Hepatocyte (in vitro differentiated cells): Measurements from ENCODE around the gene CLIC5. TPM values are rescaled to one million over a fixed set of nuclear protein-coding genes. Genes with fewer than 3 reads are reported as not detected.

Source experiments
- DNase-seq: peaks from one replicate; pipeline ENCODE4 v3.0.0-alpha.2; 2016; ENCODE audit warnings: low spot score
- H2AFZ ChIP-seq: fragments of 200-600 bp; sonication (generic); 2 replicates; pipeline ENCODE4 v1.6.0; 2016; ENCODE audit warnings: antibody characterized with exemption, mild to moderate bottlenecking
- H3K27ac ChIP-seq: fragments of 200-600 bp; sonication (generic); 2 replicates; pipeline ENCODE4 v1.5.1; 2016; ENCODE audit warnings: mild to moderate bottlenecking
- H3K27me3 ChIP-seq: fragments of 200-600 bp; sonication (generic); 2 replicates; pipeline ENCODE4 v1.6.1; 2016
- H3K36me3 ChIP-seq: fragments of 200-600 bp; sonication (generic); replicated peaks from 2 replicates; pipeline ENCODE4 v1.5.1; 2016; ENCODE audit warnings: low read depth; ENCODE audit not compliant: insufficient read depth
- H3K4me1 ChIP-seq: fragments of 200-600 bp; sonication (generic); 2 replicates; pipeline ENCODE4 v1.5.1; 2016; ENCODE audit warnings: mild to moderate bottlenecking, moderate library complexity; ENCODE audit not compliant: insufficient read depth
- H3K4me2 ChIP-seq: fragments of 200-600 bp; sonication (generic); 2 replicates; pipeline ENCODE4 v1.6.0; 2016
- H3K4me3 ChIP-seq: fragments of 200-600 bp; sonication (generic); 2 replicates; pipeline ENCODE4 v1.5.1; 2016; ENCODE audit warnings: mild to moderate bottlenecking
- H3K79me2 ChIP-seq: fragments of 200-600 bp; sonication (generic); 2 replicates; pipeline ENCODE4 v1.6.0; 2017; ENCODE audit warnings: mild to moderate bottlenecking
- H3K9me2 ChIP-seq: fragments of 200-600 bp; sonication (generic); replicated peaks from 2 replicates; pipeline ENCODE4 v1.6.0; 2017; ENCODE audit warnings: mild to moderate bottlenecking; ENCODE audit not compliant: insufficient read depth
- H3K9me3 ChIP-seq: fragments of 200-600 bp; sonication (generic); 2 replicates; pipeline ENCODE4 v1.5.1; 2016; ENCODE audit warnings: low read depth, mild to moderate bottlenecking
- H4K20me1 ChIP-seq: fragments of 200-600 bp; sonication (generic); 2 replicates; pipeline ENCODE4 v1.6.0; 2016; ENCODE audit warnings: mild to moderate bottlenecking; ENCODE audit not compliant: insufficient read depth, poor library complexity, severe bottlenecking
- EZH2 ChIP-seq: fragments of 200-600 bp; sonication (generic); IDR thresholded peaks from 2 replicates; pipeline ENCODE4 v1.6.1; 2016; ENCODE audit warnings: antibody characterized with exemption, mild to moderate bottlenecking, borderline replicate concordance
- EZH2phosphoT487 ChIP-seq: fragments of 200-600 bp; sonication (generic); IDR thresholded peaks from one replicate; pipeline ENCODE4 v1.6.1; 2018; ENCODE audit warnings: antibody characterized with exemption, mild to moderate bottlenecking, low read depth, moderate library complexity; ENCODE audit not compliant: unreplicated experiment, severe bottlenecking
- WGBS: methylation state at CpG from one replicate; pipeline ENCODE4 v1.1.6; 2016; ENCODE audit warnings: low lambda C conversion rate; ENCODE audit errors: missing lambda C conversion rate; 5-methylcytosine and 5-hydroxymethylcytosine counted together
- polyA plus RNA-seq: library from polyadenylated mRNA; unstranded; fragments of >200 nt; fragmentation: Nextera tagmentation; extraction: Ambion mirVana; gene quantifications from 2 replicates; pipeline ENCODE4 v1.2.1, GENCODE V29; 2016
- total RNA-seq: library from RNA; depleted of rRNA; stranded (reverse); fragments of >200 nt; gene quantifications from 2 replicates; pipeline ENCODE4 v1.2.3, GENCODE V29; 2014
- TF ChIP-seq, protein P1 (sequence below): fragments of 200-600 bp; sonication (generic); IDR thresholded peaks from 2 replicates; pipeline ENCODE4 v1.5.1; 2016; ENCODE audit warnings: antibody characterized with exemption, mild to moderate bottlenecking; ENCODE audit not compliant: poor library complexity

Gene CLIC5
- total and polyA plus RNA-seq, 2 experiments from 2014 or later: 6.0 to 12.1 TPM

DNA sequence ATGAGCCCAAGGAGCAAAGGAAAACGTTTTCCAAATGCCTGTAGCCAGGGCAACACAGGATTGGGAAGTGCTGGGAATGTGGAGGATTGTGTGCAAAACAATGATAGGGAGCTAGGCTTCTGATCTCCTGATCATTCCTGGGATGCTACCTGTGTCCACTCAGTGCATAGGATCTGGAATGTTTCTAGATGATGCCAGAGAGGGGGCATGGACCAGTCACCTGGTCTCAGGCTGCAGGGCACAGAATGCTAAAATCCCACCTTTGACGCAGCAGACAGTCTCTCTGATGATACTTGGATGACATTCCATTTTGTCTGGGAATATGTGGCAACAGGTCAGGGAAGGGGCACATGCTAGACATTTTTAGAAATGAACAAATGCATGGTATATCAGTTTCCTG, 128.9 kb downstream of the CLIC5 start:
- H3K9me2 ChIP-seq: no peaks in the 10 kb centered on the region
- H3K79me2 ChIP-seq: no peaks in the 10 kb centered on the region
- WGBS: 62% methylated on average over 2 of the region's 2 CpGs
- H3K4me1 ChIP-seq: no peaks in the 10 kb centered on the region
- DNase-seq: no peak
- no peaks in the 10 kb centered on the region for H3K9me3 ChIP-seq
- no peaks in the 10 kb centered on the region for H3K36me3 ChIP-seq
- H4K20me1 ChIP-seq: no peaks in the 10 kb centered on the region
- no peaks in the 10 kb centered on the region for H3K27me3 ChIP-seq
- TF ChIP-seq EZH2phosphoT487: no peak
- no peak for TF ChIP-seq EZH2
- TF ChIP-seq, protein P1, sequence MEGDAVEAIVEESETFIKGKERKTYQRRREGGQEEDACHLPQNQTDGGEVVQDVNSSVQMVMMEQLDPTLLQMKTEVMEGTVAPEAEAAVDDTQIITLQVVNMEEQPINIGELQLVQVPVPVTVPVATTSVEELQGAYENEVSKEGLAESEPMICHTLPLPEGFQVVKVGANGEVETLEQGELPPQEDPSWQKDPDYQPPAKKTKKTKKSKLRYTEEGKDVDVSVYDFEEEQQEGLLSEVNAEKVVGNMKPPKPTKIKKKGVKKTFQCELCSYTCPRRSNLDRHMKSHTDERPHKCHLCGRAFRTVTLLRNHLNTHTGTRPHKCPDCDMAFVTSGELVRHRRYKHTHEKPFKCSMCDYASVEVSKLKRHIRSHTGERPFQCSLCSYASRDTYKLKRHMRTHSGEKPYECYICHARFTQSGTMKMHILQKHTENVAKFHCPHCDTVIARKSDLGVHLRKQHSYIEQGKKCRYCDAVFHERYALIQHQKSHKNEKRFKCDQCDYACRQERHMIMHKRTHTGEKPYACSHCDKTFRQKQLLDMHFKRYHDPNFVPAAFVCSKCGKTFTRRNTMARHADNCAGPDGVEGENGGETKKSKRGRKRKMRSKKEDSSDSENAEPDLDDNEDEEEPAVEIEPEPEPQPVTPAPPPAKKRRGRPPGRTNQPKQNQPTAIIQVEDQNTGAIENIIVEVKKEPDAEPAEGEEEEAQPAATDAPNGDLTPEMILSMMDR: no peak
- H2AFZ ChIP-seq: no peak overlapping the region
- H3K4me2 ChIP-seq: no peak overlapping the region
- H3K4me3 ChIP-seq: no peak overlapping the region
- H3K27ac ChIP-seq: no peak overlapping the region

GRCh38 chr6:45884336-45884735, 131.3 kb downstream of the CLIC5 start:
- DNase-seq: no peak
- Histone ChIP-seq H3K79me2 (no peaks in the 10 kb centered on the region), H3K9me3 (no peaks in the 10 kb centered on the region), H4K20me1 (no peaks in the 10 kb centered on the region), H2AFZ (no peak overlapping the region), H3K27ac (no peak overlapping the region), H3K4me2 (no peak overlapping the region), H3K9me2 (no peaks in the 10 kb centered on the region), H3K27me3 (no peaks in the 10 kb centered on the region), H3K4me1 (peaks cover 18% of the 10 kb centered on the region), H3K4me3 (no peak overlapping the region), H3K36me3 (no peaks in the 10 kb centered on the region)
- TF ChIP-seq, protein P1: no peak
- TF ChIP-seq EZH2phosphoT487 (no peak), EZH2 (no peak)
- 100% methylated on average over 4 of the region's 4 CpGs for WGBS

- Histone ChIP-seq H3K4me1 (peaks cover 19% of the 10 kb centered on the region), H3K27ac (no peak overlapping the region), H3K36me3 (no peaks in the 10 kb centered on the region), H3K9me2 (no peaks in the 10 kb centered on the region), H4K20me1 (no peaks in the 10 kb centered on the region), H3K27me3 (no peaks in the 10 kb centered on the region), H3K4me3 (no peak overlapping the region), H3K9me3 (no peaks in the 10 kb centered on the region), H3K79me2 (no peaks in the 10 kb centered on the region), H2AFZ (no peak overlapping the region), H3K4me2 (no peak overlapping the region)
- 98% methylated on average over 2 of the region's 2 CpGs for whole genome bisulfite sequencing
- no peak for DNase-seq
- TF ChIP-seq EZH2: no peak
- TF ChIP-seq, protein P1: no peak
- no peak for TF ChIP-seq EZH2phosphoT487
These were observed 133.0 kb downstream of the CLIC5 start for GRCh38 chr6:45882671-45883070.
